ENCODE data around the gene PHKA2.
"Not testable (repeated sequence)": the region's sequence is repeated elsewhere in the genome, so short reads cannot be mapped to it uniquely, and the experiment has no call there.

PHKA2 gene

DNA sequence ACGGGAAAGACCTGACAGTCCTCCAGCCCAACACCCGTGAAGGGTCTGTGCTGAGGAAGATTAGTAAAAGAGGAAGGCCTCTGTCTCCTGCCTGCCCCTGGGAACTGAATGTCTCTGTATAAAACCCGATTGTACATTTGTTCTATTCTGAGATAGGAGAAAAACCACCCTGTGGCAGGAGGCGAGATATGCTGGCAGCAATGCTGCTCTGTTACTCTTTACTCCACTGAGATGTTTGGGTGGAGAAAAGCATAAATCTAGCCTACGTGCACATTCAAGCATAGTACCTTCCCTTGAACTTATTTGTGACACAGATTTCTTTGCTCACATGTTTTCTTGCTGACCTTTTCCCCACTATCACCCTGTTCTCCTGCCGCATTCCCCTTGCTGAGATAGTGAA, 3.7 kb downstream of the PHKA2 start:
- DNase-seq (ENCODE audit: low read depth, low spot score), result not testable (repeated sequence)

DNA sequence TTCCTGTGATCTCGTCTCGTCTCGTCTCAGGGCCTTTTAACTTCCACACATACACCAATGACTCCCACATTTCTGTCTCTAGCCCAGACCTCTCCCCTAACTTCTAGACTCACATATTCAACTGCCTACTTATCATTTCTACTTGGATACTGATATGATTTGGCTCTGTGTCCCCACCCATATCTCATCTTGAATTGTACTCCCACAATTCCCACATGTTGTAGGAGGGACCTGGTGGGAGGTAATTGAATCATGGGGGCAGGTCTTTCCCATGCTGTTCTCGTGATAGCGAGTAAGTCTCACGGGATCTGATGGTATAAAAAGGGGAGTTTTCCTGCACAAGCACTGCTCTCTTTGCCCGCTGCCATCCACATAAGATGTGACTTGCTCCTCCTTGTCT, 8.9 kb downstream of the PHKA2 start:
- no peak for DNase-seq (ENCODE audit: low read depth, low spot score)

- DNase-seq (ENCODE audit: low read depth, low spot score), result no peak
Measured at GRCh38 chrX:18973527-18974192, 10.3 kb downstream of the PHKA2 start.

DNA sequence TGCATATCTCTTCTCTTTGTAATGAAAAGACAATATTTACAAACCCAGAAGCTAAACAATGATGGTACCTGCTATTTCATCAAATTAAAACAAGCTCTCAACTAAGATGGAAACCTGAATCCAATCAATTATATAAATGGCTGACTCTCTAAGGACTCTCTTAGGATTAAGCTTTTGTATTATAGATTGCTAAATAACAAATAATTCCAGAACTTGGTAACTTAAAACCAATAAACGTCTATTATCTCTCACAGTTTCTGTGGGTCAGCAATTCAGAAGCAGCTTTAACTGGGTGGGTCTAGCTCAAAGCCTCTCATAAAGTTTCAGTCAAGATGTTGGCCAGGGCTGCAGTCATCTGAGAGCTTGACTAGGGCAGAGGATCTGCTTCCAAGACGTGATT, 12.4 kb downstream of the PHKA2 start:
- no peak for DNase-seq (ENCODE audit: low read depth, low spot score)

DNA sequence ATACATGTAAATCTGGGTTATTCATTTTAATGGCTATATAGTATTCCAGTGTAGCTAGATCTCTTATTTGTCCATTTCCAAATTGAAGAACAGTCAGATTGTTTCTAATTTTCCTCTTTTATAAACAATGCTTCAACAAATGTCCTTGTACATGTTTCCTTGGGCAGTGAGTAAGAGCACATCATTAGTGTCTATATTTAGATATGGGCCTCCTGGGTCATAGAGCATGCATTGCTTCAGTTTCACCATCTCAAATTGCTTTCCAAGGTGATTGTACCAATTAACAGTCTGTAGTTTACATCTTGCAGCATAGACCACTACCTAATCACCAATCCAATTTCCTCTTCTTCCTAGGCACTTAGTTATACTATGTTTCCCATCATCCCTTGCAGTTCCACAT, 13.4 kb downstream of the PHKA2 start:
- no peak for DNase-seq (ENCODE audit: low read depth, low spot score)

- no peak for DNase-seq (ENCODE audit: low read depth, low spot score)
Measured at GRCh38 chrX:18966624-18967023, 17.3 kb downstream of the PHKA2 start.

GRCh38 chrX:18964901-18965300, 19.0 kb downstream of the PHKA2 start:
- no peak for DNase-seq (ENCODE audit: low read depth, low spot score)

DNA sequence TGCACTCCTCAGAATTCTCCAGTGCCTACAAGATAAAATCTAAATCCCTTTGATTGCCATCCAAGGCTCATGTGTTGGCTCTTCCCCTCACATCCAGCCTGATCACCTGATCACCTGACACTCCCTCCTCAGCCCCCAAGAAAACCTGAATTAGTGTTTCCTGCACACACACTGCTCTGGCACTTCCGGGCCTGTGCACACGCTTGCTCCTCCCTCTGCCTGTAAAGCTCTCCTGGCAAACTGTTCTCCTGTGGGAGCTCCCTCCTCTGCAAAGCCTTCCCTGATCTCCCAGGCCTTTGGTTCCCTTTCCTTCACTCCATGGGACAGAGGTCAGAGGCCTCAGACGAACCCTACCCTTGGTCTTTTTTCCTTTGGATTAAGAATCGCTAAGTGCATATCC, 19.9 kb downstream of the PHKA2 start:
- no peak for DNase-seq (ENCODE audit: low read depth, low spot score)

- no peak for DNase-seq (ENCODE audit: low read depth, low spot score)
Measured at GRCh38 chrX:18962329-18962728, 21.6 kb downstream of the PHKA2 start.

DNA sequence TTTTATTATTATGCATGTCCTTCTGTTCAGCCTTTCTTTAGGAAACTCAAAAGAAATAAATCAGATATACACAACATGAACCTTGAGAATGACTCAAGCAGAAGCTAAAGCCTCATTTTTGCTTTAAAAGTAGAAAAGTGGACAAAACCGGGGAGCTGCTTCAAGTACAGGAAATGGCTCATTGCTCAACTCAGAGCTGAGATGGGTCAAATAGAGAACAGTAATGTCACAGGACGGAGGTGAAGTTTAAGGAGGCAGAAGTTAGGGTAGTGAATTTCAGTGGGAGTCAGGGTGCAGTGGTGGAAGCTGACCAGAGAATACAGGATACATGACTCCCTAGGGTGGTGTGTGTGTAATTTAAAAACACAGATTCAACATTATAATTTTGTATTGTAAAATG, 22.2 kb downstream of the PHKA2 start:
- no peak for DNase-seq (ENCODE audit: low read depth, low spot score)

DNA sequence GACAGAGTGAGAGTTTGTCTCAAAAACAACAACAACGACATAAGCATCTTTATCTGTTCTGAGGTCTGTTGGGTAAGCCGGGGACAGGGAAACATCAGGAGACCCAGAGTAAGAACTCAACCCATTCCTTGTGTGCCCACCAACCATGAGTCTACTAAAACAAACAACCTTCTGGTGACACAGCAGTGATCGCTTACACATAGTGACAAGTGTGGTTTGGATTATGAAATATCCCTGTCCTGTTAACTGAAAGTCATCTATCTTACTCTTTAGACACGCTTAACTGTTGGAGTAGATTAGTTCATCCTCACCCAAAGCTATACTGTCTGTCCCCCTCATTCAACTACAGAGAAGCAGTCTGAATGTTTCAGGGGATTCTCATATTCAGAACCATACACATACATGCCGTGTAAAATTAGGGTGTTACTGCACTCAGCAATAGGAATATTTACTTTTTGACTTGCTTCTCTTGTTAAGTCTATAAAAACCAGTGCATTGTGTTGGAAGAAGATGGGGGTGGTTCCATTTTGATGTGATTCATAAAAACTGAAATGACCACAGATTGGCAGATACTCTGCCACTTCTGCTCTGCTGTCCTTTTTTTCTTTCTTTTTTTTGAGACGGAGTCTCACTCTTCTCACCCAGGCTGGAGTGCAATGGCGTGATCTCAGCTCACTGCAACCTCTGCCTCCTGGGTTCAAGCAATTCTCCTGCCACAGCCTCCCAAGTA, 27.4 kb downstream of the PHKA2 start:
- DNase-seq (ENCODE audit: low read depth, low spot score), result no peak

DNA sequence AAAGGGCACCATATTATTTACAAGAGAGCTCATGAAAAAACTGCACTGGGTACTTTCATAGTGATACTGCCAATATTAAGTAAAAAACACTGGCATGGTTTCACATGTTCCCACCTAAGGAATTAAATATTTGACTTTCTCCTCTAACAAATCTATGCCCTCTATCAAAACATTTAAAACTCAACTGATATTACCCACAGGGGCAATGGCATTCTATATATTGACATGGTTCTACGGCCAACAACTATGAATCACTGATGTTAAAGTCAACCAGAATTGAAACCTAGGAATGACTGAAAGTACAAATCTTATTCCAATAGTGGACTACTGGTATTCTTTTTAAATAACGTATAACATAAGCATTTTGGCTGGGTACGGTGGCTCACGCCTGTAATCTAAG, 28.2 kb downstream of the PHKA2 start:
- no peak for DNase-seq (ENCODE audit: low read depth, low spot score)

DNA sequence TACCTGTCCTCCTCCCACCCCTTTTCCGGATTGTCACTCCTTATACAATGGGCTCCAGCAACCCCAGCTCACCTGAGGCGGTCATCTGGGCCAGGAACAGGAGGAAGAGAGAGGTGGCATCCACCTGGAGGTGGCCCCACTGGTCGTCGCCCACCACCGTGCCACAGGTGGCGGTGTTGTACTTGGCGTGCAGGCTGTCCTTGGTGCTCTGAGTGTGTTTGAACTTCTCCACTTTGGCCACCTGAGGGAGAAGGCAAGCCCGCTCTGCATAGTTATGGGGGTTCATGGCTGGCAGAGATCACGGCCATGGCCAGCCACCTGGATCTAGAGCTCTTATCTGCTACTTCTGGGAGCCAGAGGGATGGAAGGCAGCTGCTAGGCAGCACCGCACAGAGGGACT, 32.9 kb downstream of the PHKA2 start:
- no peak for DNase-seq (ENCODE audit: low read depth, low spot score)

DNA sequence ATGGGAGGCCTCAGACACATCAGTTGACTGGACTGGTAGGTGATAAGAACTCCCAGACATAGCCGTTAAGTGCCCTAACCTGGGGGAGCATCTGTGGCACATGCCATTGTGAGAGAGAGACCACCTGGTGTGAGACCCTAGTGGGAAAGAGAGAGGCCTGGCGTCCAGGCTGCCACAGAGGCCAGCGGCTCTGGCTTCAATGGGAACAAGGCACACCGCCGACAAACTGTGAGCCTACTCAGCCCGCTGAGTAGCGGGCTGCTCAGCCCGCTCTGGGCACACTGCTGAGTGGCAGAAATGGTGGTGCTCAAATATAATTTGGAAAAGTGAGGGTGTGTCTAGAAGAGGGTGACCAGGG, 34.0 kb downstream of the PHKA2 start:
- no peak for DNase-seq (ENCODE audit: low read depth, low spot score)

- DNase-seq (ENCODE audit: low read depth, low spot score), result no peak
Measured at GRCh38 chrX:18949291-18949943, 34.5 kb downstream of the PHKA2 start.

DNA sequence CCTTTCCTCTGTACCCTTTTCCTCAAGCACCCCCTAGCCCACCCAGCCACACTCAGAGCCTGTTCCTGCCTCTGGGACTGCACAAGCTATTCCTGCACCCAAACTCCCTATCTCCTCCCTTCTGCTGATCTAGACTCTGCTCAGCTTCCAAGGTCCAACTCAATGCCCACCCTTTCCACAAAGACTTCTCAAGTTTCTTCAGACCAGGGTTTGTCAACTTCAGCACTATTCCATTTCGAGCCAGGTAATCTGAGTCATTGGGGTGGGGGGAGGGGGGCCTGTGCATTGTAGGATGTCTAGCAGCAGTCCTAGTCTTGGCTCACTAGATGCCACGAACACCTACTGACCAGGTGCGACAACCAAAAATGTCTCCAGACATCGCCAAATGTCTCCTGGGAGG, 37.3 kb downstream of the PHKA2 start:
- DNase-seq (ENCODE audit: low read depth, low spot score), result no peak

- no peak for DNase-seq (ENCODE audit: low read depth, low spot score)
Measured at GRCh38 chrX:18946157-18946556, 37.8 kb downstream of the PHKA2 start.

DNA sequence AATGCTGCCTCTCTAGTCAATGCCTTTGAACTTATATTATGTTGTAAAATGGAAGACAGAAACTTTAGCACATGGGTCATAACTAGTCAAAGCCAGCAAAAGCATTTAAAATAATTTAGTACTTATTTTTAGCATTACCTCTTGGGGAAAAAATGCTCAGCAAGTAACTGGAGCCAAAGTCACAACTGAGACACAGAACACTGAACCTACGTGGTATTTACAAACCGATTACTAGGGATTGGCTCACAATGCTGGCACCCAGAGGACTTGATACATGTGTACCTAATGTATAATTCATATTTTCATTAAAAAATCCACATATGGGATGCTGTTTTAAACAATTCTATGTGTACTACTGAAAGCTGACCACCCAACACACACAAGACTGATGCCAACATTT, 38.4 kb downstream of the PHKA2 start:
- DNase-seq (ENCODE audit: low read depth, low spot score), result no peak

DNA sequence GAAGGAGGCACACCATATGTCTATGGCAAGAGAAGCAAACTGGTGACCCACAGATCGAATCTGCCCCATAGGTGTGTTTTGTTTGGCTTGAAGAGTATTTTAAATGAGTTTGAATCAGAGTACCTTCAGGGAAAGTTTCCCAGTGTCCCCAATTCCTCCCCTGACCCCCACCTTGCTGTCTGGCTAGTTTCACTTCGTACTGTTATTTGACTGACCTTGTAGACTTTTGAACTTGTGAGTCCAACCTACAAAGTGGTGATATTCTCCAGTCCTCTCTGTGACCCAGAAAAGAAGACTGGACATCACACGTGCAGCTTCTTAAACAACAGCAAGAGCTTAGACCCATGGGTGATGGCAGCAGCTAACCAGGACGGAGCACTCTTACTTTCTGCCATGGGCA, 39.4 kb downstream of the PHKA2 start:
- DNase-seq (ENCODE audit: low read depth, low spot score), result no peak

GRCh38 chrX:18941896-18942295, 42.0 kb downstream of the PHKA2 start:
- no peak for DNase-seq (ENCODE audit: low read depth, low spot score)

DNA sequence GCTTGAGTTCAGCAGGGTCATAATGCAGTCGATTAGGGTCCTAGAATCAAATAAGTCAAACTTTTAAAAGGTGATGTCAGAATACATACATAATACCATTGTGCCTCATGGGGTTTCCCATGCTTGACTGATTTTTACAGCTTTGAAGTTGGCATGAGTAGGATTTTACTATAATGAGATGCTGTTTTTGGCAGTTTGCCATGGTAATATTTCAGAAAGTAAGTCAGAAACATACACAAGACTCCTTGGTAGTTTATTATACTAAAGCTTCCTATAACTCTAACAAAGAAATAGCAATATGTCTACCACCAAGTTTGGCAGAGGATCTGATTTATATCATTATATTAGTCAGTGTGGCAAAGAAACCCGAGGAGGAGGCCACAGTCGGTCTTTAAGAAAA, 45.2 kb downstream of the PHKA2 start:
- no peak for DNase-seq (ENCODE audit: low read depth, low spot score)

GRCh38 chrX:18937173-18937572, 46.7 kb downstream of the PHKA2 start:
- no peak for DNase-seq (ENCODE audit: low read depth, low spot score)

DNA sequence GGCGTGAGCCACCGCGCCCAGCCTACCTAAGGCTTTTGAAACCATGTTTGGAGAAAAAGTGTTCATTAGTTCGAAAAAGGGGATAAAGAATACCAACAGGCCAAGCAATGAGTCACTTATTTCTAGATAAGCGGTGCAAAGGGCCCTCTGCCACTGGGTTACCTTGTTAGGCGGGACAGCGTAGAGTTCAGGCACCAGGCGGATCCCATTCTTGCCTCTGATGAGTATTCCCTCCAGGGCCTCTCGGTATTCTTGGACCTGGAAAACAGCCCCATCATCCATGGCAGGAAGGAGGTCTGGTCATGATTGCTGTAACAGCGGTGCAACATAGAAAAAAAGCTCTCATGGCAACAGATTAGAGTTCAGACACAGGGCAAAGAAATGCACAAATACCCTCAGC, 48.0 kb downstream of the PHKA2 start:
- DNase-seq (ENCODE audit: low read depth, low spot score), result no peak

Measured in iPS DF 19.7 (cell line).